ENCODE data around the gene SLC25A30.

GRCh38 chr13:45352031-45352430 lies 66.1 kb downstream of the SLC25A30 start:
- no peak for TF ChIP-seq POLR2A (IDR thresholded peaks at IDR 0.05)
- no peak for TF ChIP-seq CTCF (IDR thresholded peaks at IDR 0.05)
